A549 (cell line): Measurements from ENCODE around the gene HSPA2. TPM values are rescaled to one million over a fixed set of nuclear protein-coding genes. Genes with fewer than 3 reads are reported as not detected.

Experiments
- ATAC-seq, 2 experiments: fragments of 200-7000 bp in 1 of 2; fragments of >200 bp in 1 of 2; cut with Nextera tagmentation in 1 of 2; cut with Tn5 transposase in 1 of 2; 3 replicates each; pipeline versions ENCODE4 v1.8.0 to v1.9.1; 2018 to 2020; ENCODE audit warnings: mild to moderate bottlenecking in 1 of 2, moderate library complexity in 1 of 2
- CTCF ChIA-PET: fragments of 300-600 bp; sonication (Branson Sonifier 250); formaldehyde crosslinking; extraction: SDS; loops from one replicate; lab custom pipeline; 2021; ENCODE audit warnings: antibody characterized with exemption, inconsistent platforms; lab: Yijun Ruan, JAX
- POLR2A ChIA-PET: fragments of 350-600 bp; formaldehyde crosslinking; extraction: SDS; loops from one replicate; lab custom pipeline; 2021; ENCODE audit warnings: antibody characterized with exemption, inconsistent platforms; lab: Yijun Ruan, JAX
- DNase-seq, 2 experiments: peaks; one replicate each; pipeline versions ENCODE4 v3.0.0 to v3.0.0-alpha.2; 2011 to 2016; ENCODE audit warnings: low read depth in 1 of 2, low spot score in 1 of 2
- FAIRE-seq: peaks from 2 replicates; lab custom pipeline; 2011; peaks lifted over from hg19 to GRCh38; lab: Jason Lieb, UNC
- H3K27ac ChIP-seq, 2 experiments: fragments of >200 bp; sonication (Bioruptor Twin); formaldehyde crosslinking; 3 replicates each; pipeline ENCODE4 v1.5.1; 2016 to 2017
- H3K4me1 ChIP-seq: fragments of >200 bp; sonication (Bioruptor Twin); formaldehyde crosslinking; 3 replicates; pipeline ENCODE4 v1.6.1; 2016
- H3K4me2 ChIP-seq: fragments of >200 bp; sonication (Bioruptor Twin); formaldehyde crosslinking; 3 replicates; pipeline ENCODE4 v1.6.1; 2016
- H3K4me3 ChIP-seq: fragments of >200 bp; sonication (Bioruptor Twin); formaldehyde crosslinking; 3 replicates; pipeline ENCODE4 v1.5.1; 2016
- H3K9me3 ChIP-seq: fragments of >200 bp; sonication (Bioruptor Twin); formaldehyde crosslinking; 3 replicates; pipeline ENCODE4 v1.6.1; 2016
- CEBPB ChIP-seq, 2 experiments: fragments of >200 bp in 1 of 2; sonication (Bioruptor Twin) in 1 of 2; formaldehyde crosslinking in 1 of 2; IDR thresholded peaks; 2 replicates each; pipeline ENCODE4 v1.6.1; 2012 to 2016
- ESRRA ChIP-seq: fragments of 150-350 bp; IDR thresholded peaks from 2 replicates; pipeline ENCODE4 v1.6.1; 2014; ENCODE audit warnings: mild to moderate bottlenecking, low read length, borderline replicate concordance
- HEYL ChIP-seq: fragments of 250-450 bp; sonication (Bioruptor Pico); IDR thresholded peaks from 2 replicates; pipeline ENCODE4 v1.8.0; 2021; ENCODE audit warnings: mild to moderate bottlenecking, moderate library complexity
- HMGXB4 ChIP-seq: fragments of 250-450 bp; sonication (Bioruptor Pico); IDR thresholded peaks from 2 replicates; pipeline ENCODE4 v1.5.0; 2021; ENCODE audit warnings: mild to moderate bottlenecking, moderate library complexity, borderline replicate concordance
- KDM1A ChIP-seq: fragments of 200-600 bp; sonication (generic); IDR thresholded peaks from 2 replicates; pipeline ENCODE4 v1.6.1; 2016; ENCODE audit warnings: low read depth, mild to moderate bottlenecking
- KDM5A ChIP-seq: fragments of 200-600 bp; sonication (generic); IDR thresholded peaks from 2 replicates; pipeline ENCODE4 v1.6.1; 2016; ENCODE audit warnings: antibody characterized with exemption, mild to moderate bottlenecking
- MAFK ChIP-seq: fragments of 450-650 bp; IDR thresholded peaks from 2 replicates; pipeline ENCODE4 v1.6.1; 2014; ENCODE audit not compliant: partially characterized antibody
- MAX ChIP-seq: IDR thresholded peaks from 2 replicates; pipeline ENCODE4 v1.6.1; 2012
- MYC ChIP-seq: IDR thresholded peaks from 2 replicates; pipeline ENCODE4 v1.6.1; 2012; ENCODE audit warnings: mild to moderate bottlenecking, inconsistent platforms, low read length, improper control_type of control experiment, borderline replicate concordance
- NPAS2 ChIP-seq: fragments of 250-450 bp; sonication (Bioruptor Pico); IDR thresholded peaks from 2 replicates; pipeline ENCODE4 v1.8.0; 2022; ENCODE audit warnings: mild to moderate bottlenecking, moderate library complexity, borderline replicate concordance
- POLR2AphosphoS2 ChIP-seq: conservative IDR thresholded peaks from 2 replicates; pipeline ENCODE4 v1.6.1; 2012; ENCODE audit warnings: low read length, improper control_type of control experiment, inconsistent platforms
- ZC3H11A ChIP-seq: fragments of 450-650 bp; IDR thresholded peaks from 2 replicates; pipeline ENCODE4 v1.6.1; 2014; ENCODE audit warnings: antibody characterized with exemption, mild to moderate bottlenecking
- WGBS: methylation state at CpG from one replicate; pipeline ENCODE4 v1.1.6; 2017; ENCODE audit errors: missing lambda C conversion rate; 5-methylcytosine and 5-hydroxymethylcytosine counted together
- polyA plus RNA-seq, 4 experiments: library from polyadenylated mRNA; depleted of rRNA in 3 of 4; stranded (reverse); fragments of >200 nt; fragmentation: RNase III in 1 of 4; extraction: RNeasy Plus Mini Kit Qiagen cat#74134 plus additional on column Dnase treatment in 1 of 4; gene quantifications; 2 replicates in 3 of 4; 3 replicates in 1 of 4; pipeline ENCODE4 v1.2.3, GENCODE V29; 2011 to 2017
- TF ChIP-seq, protein P1 (sequence below): IDR thresholded peaks from 2 replicates; pipeline ENCODE4 v1.6.1; 2012; ENCODE audit warnings: low read depth, borderline replicate concordance
- TF ChIP-seq, protein P2 (sequence below): fragments of >200 bp; sonication (Bioruptor Twin); formaldehyde crosslinking; IDR thresholded peaks from 3 replicates; pipeline ENCODE4 v1.6.1; 2016
- TF ChIP-seq, protein P3 (sequence below): fragments of 150-350 bp; IDR thresholded peaks from 2 replicates; pipeline ENCODE4 v1.6.1; 2014; ENCODE audit warnings: low read depth, mild to moderate bottlenecking, low read length

HSPA2 gene
- polyA plus RNA-seq, 2 of the 4 experiments (the other 2 are of a cell fraction) = 59.9 to 156 TPM

- WGBS = 93% methylated on average over 1 of the region's 1 CpG
- POLR2A ChIA-PET = interaction anchor here (1.2 kb wide), 1 partner anchor 9 kb away, joined by 4 read pairs; the partner anchor contains the start of gene HSPA2
- H3K9me3 ChIP-seq = no peaks in the 10 kb centered on the region
- H3K27ac ChIP-seq = no peak overlapping the region
- FAIRE-seq (no peak), ATAC-seq (no peak), DNase-seq (no peak)
- H3K4me1 ChIP-seq = peaks cover 16% of the 10 kb centered on the region; the same call in 2 of the 3 replicates
- CTCF ChIA-PET = interaction anchor here (1.0 to 1.7 kb wide), 4 partner anchors 8 to 343 kb away, joined by 3 to 7 read pairs (median 4); partner anchors contain the start of gene HSPA2
- H3K4me2 ChIP-seq = peak overlapping the region; percentile 49
- no peak overlapping the region for H3K4me3 ChIP-seq
- TF ChIP-seq KDM1A (no peak), NPAS2 (no peak), HMGXB4 (CRISPR knock-in tag) (no peak), MAFK (peak; percentile 4), CEBPB (IDR thresholded peaks at IDR 0.05) (no peak)
Measured at GRCh38 chr14:64549016-64549415, 8.5 kb downstream of the HSPA2 start.

- no peak for FAIRE-seq
- no peak for DNase-seq
- ChIA-PET POLR2A (interaction anchor here (2.4 kb wide), 1 partner anchor 10 kb away, joined by 16 read pairs; the partner anchor contains the start of gene HSPA2), CTCF (interaction anchor here (1.2 to 2.3 kb wide), 4 partner anchors 10 to 87 kb away, joined by 3 to 14 read pairs (median 6); partner anchors contain the start of gene HSPA2)
- WGBS = 66% methylated on average over 53 of the region's 54 CpGs
- H3K4me3 ChIP-seq = no peak within 1 kb of the TSS
- ATAC-seq = peak; percentile 31 to 72; a peak in 4 of 6 replicates
- H3K27ac ChIP-seq = peak within 1 kb of the TSS; percentile 6 to 59; a peak in 3 of 6 replicates
- H3K9me3 ChIP-seq = no peaks in the 10 kb centered on the region
- peaks cover 6% of the 10 kb centered on the region; the same call in 2 of the 3 replicates for H3K4me1 ChIP-seq
- TF ChIP-seq, protein P1, sequence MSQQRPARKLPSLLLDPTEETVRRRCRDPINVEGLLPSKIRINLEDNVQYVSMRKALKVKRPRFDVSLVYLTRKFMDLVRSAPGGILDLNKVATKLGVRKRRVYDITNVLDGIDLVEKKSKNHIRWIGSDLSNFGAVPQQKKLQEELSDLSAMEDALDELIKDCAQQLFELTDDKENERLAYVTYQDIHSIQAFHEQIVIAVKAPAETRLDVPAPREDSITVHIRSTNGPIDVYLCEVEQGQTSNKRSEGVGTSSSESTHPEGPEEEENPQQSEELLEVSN = peak; percentile 28; the same call in 1 of the 2 replicates
- TF ChIP-seq MAX (peak; percentile 40; the same call in 1 of the 2 replicates), MYC (no peak), ZC3H11A (no peak)
- TF ChIP-seq, protein P2, sequence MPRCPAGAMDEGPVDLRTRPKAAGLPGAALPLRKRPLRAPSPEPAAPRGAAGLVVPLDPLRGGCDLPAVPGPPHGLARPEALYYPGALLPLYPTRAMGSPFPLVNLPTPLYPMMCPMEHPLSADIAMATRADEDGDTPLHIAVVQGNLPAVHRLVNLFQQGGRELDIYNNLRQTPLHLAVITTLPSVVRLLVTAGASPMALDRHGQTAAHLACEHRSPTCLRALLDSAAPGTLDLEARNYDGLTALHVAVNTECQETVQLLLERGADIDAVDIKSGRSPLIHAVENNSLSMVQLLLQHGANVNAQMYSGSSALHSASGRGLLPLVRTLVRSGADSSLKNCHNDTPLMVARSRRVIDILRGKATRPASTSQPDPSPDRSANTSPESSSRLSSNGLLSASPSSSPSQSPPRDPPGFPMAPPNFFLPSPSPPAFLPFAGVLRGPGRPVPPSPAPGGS = no peak
- peak within 1 kb of the TSS; percentile 49 for H3K4me2 ChIP-seq
Measured at GRCh38 chr14:64549791-64550620, 9.5 kb downstream of the HSPA2 start, which contains the start of gene PPP1R36. TSS of gene PPP1R36 (plus strand) at chr14:64549961. CDS start at chr14:64549998, 37 bp downstream.

GRCh38 chr14:64550621-64551333 is 10.2 kb downstream of the HSPA2 start:
- no peak for FAIRE-seq
- WGBS = 78% methylated on average over 7 of the region's 7 CpGs
- POLR2A ChIA-PET = interaction anchor here (2.4 kb wide), 1 partner anchor 11 kb away, joined by 16 read pairs; the partner anchor contains the start of gene HSPA2
- Histone ChIP-seq H3K4me3 (no peak overlapping the region), H3K4me2 (no peak overlapping the region), H3K4me1 (0 out of 3 replicates have a peak, but pooled peaks cover 5% of the 10 kb centered on the region), H3K9me3 (no peaks in the 10 kb centered on the region), H3K27ac (no peak overlapping the region)
- CTCF ChIA-PET = interaction anchor here (0.6 to 2.3 kb wide), 5 partner anchors 10 to 1056 kb away, joined by 3 to 14 read pairs (median 4); partner anchors contain the start of gene HSPA2
- ATAC-seq = no peak
- TF ChIP-seq, protein P3, sequence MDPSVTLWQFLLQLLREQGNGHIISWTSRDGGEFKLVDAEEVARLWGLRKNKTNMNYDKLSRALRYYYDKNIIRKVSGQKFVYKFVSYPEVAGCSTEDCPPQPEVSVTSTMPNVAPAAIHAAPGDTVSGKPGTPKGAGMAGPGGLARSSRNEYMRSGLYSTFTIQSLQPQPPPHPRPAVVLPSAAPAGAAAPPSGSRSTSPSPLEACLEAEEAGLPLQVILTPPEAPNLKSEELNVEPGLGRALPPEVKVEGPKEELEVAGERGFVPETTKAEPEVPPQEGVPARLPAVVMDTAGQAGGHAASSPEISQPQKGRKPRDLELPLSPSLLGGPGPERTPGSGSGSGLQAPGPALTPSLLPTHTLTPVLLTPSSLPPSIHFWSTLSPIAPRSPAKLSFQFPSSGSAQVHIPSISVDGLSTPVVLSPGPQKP = no peak
- no peak for TF ChIP-seq POLR2AphosphoS2
- TF ChIP-seq ZC3H11A = no peak
- TF ChIP-seq ESRRA = no peak
- no peak for TF ChIP-seq KDM5A
- no peak for TF ChIP-seq HMGXB4 (CRISPR knock-in tag)
- no peak for TF ChIP-seq HEYL
- TF ChIP-seq, all 56 proteins: peak for 0
- DNase-seq = no peak
